ENCODE results near the gene WDR33. TPM values are rescaled to one million over a fixed set of nuclear protein-coding genes. Genes with fewer than 3 reads are reported as not detected.

Gene WDR33
- total and polyA plus RNA-seq, 9 of the 15 experiments (the other 6 are each of a cell fraction or from before 2014, with no cell fraction given): 24.2 to 57.4 (median 38.4) TPM

DNA sequence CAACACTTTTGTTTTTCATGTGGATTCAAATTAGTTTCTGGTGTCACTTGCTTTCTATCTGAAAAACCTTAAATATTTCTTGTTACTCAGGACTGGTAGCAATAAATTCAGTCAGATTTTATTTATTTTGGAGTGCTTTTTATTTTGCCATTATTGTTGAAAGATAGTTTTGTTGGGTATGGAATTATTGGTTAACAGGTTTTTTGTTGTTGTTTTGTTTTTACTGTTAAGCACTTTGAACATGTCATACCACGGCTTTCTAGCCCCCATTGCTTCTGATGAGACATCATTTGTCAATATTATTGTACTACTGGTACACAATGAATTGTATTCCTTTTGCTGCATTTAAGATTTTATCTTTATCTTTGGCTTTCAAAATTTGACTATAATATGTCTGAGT, 122.6 kb downstream of the WDR33 start:
- H2AFZ ChIP-seq (ENCODE audit: low read depth, low read length): no peak overlapping the region
- peaks cover 0 to 3% of the 10 kb centered on the region in 2 experiments; a peak in 2 of 5 replicates for H3K4me1 ChIP-seq (replicated peaks in 1 of 2; ENCODE audit: control insufficient read depth in 2 of 2, insufficient read depth in 2 of 2, low read length in 2 of 2)
- no peaks in the 10 kb centered on the region for H4K20me1 ChIP-seq (replicated peaks; ENCODE audit: control insufficient read depth, insufficient read depth, low read length)
- BruUV-seq (replicated peaks): no TSS peak
- no peak overlapping the region for H3K4me3 ChIP-seq
- no peak overlapping the region for H3K9ac ChIP-seq (ENCODE audit: insufficient read depth in 1 of 2, low read depth in 2 of 2, low read length in 2 of 2)
- no peak for TF ChIP-seq NR2F6 (CRISPR knock-in tag; IDR thresholded peaks at IDR 0.05)
- TF ChIP-seq ZNF3 (CRISPR knock-in tag; IDR thresholded peaks at IDR 0.05): no peak
- TF ChIP-seq, protein P1, sequence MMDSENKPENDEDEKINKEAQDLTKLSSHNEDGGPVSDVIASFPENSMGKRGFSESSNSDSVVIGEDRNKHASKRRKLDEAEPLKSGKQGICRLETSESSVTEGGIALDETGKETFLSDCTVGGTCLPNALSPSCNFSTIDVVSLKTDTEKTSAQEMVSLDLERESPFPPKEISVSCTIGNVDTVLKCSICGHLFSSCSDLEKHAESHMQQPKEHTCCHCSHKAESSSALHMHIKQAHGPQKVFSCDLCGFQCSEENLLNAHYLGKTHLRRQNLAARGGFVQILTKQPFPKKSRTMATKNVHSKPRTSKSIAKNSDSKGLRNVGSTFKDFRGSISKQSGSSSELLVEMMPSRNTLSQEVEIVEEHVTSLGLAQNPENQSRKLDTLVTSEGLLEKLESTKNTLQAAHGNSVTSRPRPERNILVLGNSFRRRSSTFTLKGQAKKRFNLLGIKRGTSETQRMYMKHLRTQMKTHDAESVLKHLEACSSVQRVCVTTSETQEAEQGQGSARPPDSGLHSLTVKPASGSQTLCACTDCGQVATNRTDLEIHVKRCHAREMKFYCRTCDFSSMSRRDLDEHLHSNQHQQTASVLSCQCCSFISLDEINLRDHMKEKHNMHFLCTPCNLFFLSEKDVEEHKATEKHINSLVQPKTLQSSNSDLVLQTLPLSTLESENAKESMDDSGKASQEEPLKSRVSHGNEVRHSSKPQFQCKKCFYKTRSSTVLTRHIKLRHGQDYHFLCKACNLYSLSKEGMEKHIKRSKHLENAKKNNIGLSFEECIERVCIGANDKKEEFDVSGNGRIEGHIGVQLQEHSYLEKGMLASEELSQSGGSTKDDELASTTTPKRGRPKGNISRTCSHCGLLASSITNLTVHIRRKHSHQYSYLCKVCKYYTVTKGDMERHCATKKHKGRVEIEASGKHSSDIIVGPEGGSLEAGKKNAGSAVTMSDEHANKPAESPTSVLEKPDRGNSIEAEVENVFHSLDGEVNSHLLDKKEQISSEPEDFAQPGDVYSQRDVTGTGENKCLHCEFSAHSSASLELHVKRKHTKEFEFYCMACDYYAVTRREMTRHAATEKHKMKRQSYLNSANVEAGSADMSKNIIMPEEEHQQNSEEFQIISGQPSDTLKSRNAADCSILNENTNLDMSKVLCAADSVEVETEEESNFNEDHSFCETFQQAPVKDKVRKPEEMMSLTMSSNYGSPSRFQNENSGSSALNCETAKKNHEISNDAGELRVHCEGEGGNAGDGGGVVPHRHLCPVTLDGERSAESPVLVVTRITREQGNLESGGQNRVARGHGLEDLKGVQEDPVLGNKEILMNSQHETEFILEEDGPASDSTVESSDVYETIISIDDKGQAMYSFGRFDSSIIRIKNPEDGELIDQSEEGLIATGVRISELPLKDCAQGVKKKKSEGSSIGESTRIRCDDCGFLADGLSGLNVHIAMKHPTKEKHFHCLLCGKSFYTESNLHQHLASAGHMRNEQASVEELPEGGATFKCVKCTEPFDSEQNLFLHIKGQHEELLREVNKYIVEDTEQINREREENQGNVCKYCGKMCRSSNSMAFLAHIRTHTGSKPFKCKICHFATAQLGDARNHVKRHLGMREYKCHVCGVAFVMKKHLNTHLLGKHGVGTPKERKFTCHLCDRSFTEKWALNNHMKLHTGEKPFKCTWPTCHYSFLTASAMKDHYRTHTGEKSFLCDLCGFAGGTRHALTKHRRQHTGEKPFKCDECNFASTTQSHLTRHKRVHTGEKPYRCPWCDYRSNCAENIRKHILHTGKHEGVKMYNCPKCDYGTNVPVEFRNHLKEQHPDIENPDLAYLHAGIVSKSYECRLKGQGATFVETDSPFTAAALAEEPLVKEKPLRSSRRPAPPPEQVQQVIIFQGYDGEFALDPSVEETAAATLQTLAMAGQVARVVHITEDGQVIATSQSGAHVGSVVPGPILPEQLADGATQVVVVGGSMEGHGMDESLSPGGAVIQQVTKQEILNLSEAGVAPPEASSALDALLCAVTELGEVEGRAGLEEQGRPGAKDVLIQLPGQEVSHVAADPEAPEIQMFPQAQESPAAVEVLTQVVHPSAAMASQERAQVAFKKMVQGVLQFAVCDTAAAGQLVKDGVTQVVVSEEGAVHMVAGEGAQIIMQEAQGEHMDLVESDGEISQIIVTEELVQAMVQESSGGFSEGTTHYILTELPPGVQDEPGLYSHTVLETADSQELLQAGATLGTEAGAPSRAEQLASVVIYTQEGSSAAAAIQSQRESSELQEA (IDR thresholded peaks at IDR 0.05; ENCODE audit: low read depth): no peak
- TF ChIP-seq ZFP1 (CRISPR knock-in tag; IDR thresholded peaks at IDR 0.05): peak; percentile 75
- TF ChIP-seq HNRNPL (IDR thresholded peaks at IDR 0.05; ENCODE audit: low read depth, low read length): no peak
- TF ChIP-seq TAF1 (IDR thresholded peaks at IDR 0.05; ENCODE audit: control insufficient read depth, extremely low read depth, insufficient read depth, low read length, severe bottlenecking): no peak
- TF ChIP-seq, protein P2, sequence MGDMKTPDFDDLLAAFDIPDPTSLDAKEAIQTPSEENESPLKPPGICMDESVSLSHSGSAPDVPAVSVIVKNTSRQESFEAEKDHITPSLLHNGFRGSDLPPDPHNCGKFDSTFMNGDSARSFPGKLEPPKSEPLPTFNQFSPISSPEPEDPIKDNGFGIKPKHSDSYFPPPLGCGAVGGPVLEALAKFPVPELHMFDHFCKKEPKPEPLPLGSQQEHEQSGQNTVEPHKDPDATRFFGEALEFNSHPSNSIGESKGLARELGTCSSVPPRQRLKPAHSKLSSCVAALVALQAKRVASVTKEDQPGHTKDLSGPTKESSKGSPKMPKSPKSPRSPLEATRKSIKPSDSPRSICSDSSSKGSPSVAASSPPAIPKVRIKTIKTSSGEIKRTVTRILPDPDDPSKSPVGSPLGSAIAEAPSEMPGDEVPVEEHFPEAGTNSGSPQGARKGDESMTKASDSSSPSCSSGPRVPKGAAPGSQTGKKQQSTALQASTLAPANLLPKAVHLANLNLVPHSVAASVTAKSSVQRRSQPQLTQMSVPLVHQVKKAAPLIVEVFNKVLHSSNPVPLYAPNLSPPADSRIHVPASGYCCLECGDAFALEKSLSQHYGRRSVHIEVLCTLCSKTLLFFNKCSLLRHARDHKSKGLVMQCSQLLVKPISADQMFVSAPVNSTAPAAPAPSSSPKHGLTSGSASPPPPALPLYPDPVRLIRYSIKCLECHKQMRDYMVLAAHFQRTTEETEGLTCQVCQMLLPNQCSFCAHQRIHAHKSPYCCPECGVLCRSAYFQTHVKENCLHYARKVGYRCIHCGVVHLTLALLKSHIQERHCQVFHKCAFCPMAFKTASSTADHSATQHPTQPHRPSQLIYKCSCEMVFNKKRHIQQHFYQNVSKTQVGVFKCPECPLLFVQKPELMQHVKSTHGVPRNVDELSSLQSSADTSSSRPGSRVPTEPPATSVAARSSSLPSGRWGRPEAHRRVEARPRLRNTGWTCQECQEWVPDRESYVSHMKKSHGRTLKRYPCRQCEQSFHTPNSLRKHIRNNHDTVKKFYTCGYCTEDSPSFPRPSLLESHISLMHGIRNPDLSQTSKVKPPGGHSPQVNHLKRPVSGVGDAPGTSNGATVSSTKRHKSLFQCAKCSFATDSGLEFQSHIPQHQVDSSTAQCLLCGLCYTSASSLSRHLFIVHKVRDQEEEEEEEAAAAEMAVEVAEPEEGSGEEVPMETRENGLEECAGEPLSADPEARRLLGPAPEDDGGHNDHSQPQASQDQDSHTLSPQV (IDR thresholded peaks at IDR 0.05): no peak
- ATAC-seq (no peak), FAIRE-seq (no peak), DNase-seq (ENCODE audit: extremely low read depth in 1 of 4, low spot score in 3 of 4) (peak in 1 of 4 experiments; percentile 2)
- 7% methylated on average over 1 of the region's 1 CpG for WGBS (ENCODE audit: insufficient coverage, low coverage, missing lambda C conversion rate)
- H3K79me2 ChIP-seq (ENCODE audit: control insufficient read depth, insufficient read depth, low read length): no peaks in the 10 kb centered on the region
- H3K4me2 ChIP-seq (ENCODE audit: insufficient read depth, low read length): no peak overlapping the region
- H3K27ac ChIP-seq (ENCODE audit: extremely low read depth, low read depth, low read length): no peak overlapping the region
- ChIA-PET CTCF (ENCODE audit: low intra/inter-chr PET ratio) (no interaction called here), POLR2A (no interaction called here)
- in situ Hi-C loops (cut with MboI): no loop called here
- H3K9me1 ChIP-seq (ENCODE audit: control insufficient read depth, insufficient read depth, low read length): no peaks in the 10 kb centered on the region
- H3K27me3 ChIP-seq (ENCODE audit: control insufficient read depth in 2 of 2, insufficient read depth in 2 of 2, low read length in 2 of 2): peaks cover 9 to 13% of the 10 kb centered on the region in 2 experiments
- peaks cover 7% of the 10 kb centered on the region; the same call in 1 of the 2 replicates for H3K9me3 ChIP-seq (replicated peaks; ENCODE audit: control insufficient read depth, insufficient read depth, low read depth, low read length)
- H3K36me3 ChIP-seq (ENCODE audit: control insufficient read depth, insufficient read depth, low read length): no peaks in the 10 kb centered on the region
- intact Hi-C loops (cut with micrococcal nuclease): no loop called here
